AG08395 (cell line): ENCODE data around the gene HEG1.

Experiments
- DNase-seq: peaks from one replicate; pipeline ENCODE4 v3.0.0; 2012; ENCODE audit warnings: mixed read lengths, low spot score

HEG1 gene

GRCh38 chr3:125072301-125072700, 16.5 kb upstream of the HEG1 start:
- peak; percentile 63 for DNase-seq

- no peak for DNase-seq
Observed at GRCh38 chr3:125069968-125070745, 14.4 kb upstream of the HEG1 start.

GRCh38 chr3:125069452-125069851, 13.7 kb upstream of the HEG1 start:
- no peak for DNase-seq

GRCh38 chr3:125068265-125068664, 12.5 kb upstream of the HEG1 start:
- DNase-seq = no peak

GRCh38 chr3:125067225-125067624, 11.4 kb upstream of the HEG1 start:
- no peak for DNase-seq

GRCh38 chr3:125062904-125063618, 7.3 kb upstream of the HEG1 start:
- peak; percentile 88 for DNase-seq

GRCh38 chr3:125061646-125062045, 5.8 kb upstream of the HEG1 start:
- DNase-seq = no peak

- peak; percentile 63 for DNase-seq
Observed at GRCh38 chr3:125061170-125061569, 5.4 kb upstream of the HEG1 start.

- peak; percentile 31 for DNase-seq
Observed at GRCh38 chr3:125059488-125060245, 3.9 kb upstream of the HEG1 start.

- DNase-seq = no peak
Observed at GRCh38 chr3:125058959-125059358, 3.2 kb upstream of the HEG1 start.

- no peak for DNase-seq
Observed at GRCh38 chr3:125058529-125058928, 2.7 kb upstream of the HEG1 start.

- peak; percentile 69 for DNase-seq
Observed at GRCh38 chr3:125057186-125057850, 1.5 kb upstream of the HEG1 start.

- peak; percentile 30 for DNase-seq
Observed at GRCh38 chr3:125055331-125055912, 375 bp downstream of the HEG1 start.

- DNase-seq = peak; percentile 51
Observed at GRCh38 chr3:125054449-125055329, 1.1 kb downstream of the HEG1 start.

- no peak for DNase-seq
Observed at GRCh38 chr3:125054062-125054448, 1.7 kb downstream of the HEG1 start.

GRCh38 chr3:125053304-125053699, 2.5 kb downstream of the HEG1 start:
- no peak for DNase-seq

GRCh38 chr3:125052624-125053303, 3.0 kb downstream of the HEG1 start:
- DNase-seq = peak; percentile 84

- DNase-seq = peak; percentile 75
Observed at GRCh38 chr3:125051715-125052581, 3.8 kb downstream of the HEG1 start.

GRCh38 chr3:125051205-125051604, 4.6 kb downstream of the HEG1 start:
- no peak for DNase-seq
